ENCODE data around the gene DYNLT2. TPM values are rescaled to one million over a fixed set of nuclear protein-coding genes. Genes with fewer than 3 reads are reported as not detected.
A peak's percentile ranks its signal among the peaks of the same experiment; 100 is the strongest.

Gene DYNLT2
- total and polyA plus RNA-seq, 2 of the 13 experiments (the other 11 are each of a cell fraction or from before 2014, with no cell fraction given) = 2.1 to 4.3 TPM

DNA sequence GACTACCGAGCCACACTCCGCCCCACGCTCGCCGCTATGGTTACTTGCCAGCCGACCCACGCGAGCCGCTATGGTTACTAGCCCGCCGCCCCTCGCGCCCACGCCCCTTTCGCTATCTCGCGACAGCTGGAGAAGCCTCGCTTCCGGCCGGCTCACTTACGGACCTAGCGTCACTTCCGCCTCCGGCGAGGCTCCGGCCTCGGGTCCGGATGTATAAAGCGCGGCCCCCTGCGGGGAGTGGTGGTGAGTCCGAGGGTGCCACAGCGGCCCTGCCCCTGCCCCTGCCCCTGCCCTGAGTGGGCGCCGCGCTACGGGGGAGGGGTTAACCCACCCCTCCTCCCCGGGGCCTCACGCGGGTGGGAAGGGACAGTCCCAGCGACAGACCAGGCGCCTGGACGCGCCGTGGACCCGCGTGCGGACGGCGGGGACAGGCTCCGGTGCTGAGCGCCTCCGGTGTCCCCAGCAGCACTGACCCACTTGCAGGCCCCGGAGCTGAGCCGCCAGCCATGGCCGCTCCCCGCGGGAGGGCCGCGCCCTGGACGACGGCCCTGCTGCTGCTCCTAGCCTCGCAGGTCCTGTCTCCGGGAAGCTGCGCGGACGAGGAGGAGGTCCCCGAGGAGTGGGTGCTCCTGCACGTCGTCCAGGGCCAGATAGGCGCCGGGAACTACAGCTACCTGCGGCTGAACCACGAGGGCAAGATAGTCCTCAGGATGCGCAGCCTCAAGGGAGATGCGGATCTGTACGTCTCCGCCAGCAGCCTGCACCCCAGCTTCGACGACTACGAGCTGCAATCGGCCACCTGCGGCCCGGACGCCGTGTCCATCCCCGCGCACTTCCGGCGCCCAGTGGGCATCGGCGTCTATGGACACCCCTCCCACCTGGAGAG, 49.2 kb downstream of the DYNLT2 start, which contains the start of the genes C6orf120 and WDR27 (continued):
- 0 out of 2 replicates have a peak, but pooled peaks have one; percentile 7 for TF ChIP-seq ZBTB10 (CRISPR knock-in tag; IDR thresholded peaks at IDR 0.05; ENCODE audit: borderline replicate concordance)
- TF ChIP-seq FOXK1 (CRISPR knock-in tag; IDR thresholded peaks at IDR 0.05; ENCODE audit: borderline replicate concordance, low read depth) = peak; percentile 83
- peak; percentile 43; the same call in 1 of the 2 replicates for TF ChIP-seq ZNF136 (CRISPR knock-in tag; IDR thresholded peaks at IDR 0.05; ENCODE audit: low read depth)
- peak; percentile 89 for TF ChIP-seq ZNF230 (CRISPR knock-in tag; IDR thresholded peaks at IDR 0.05)
- no peak; the same call in 1 of the 2 replicates for TF ChIP-seq ZNF737 (CRISPR knock-in tag; IDR thresholded peaks at IDR 0.05; ENCODE audit: borderline replicate concordance)
- peak; percentile 93 for TF ChIP-seq IKZF5 (CRISPR knock-in tag; IDR thresholded peaks at IDR 0.05)
- TF ChIP-seq ZNF562 (CRISPR knock-in tag; IDR thresholded peaks at IDR 0.05; ENCODE audit: borderline replicate concordance) = peak; percentile 53; the same call in 1 of the 2 replicates
- peak; percentile 12; the same call in 1 of the 2 replicates for TF ChIP-seq JUNB (CRISPR knock-in tag; IDR thresholded peaks at IDR 0.05; ENCODE audit: borderline replicate concordance)
- TF ChIP-seq ZNF780A (CRISPR knock-in tag; IDR thresholded peaks at IDR 0.05) = no peak; the same call in 1 of the 2 replicates
- TF ChIP-seq GABPB1 (CRISPR knock-in tag; IDR thresholded peaks at IDR 0.05) = peak; percentile 96
- TF ChIP-seq ZNF451 (CRISPR knock-in tag; IDR thresholded peaks at IDR 0.05) = peak; percentile 71
- TF ChIP-seq RFX5 (IDR thresholded peaks at IDR 0.05; ENCODE audit: low read depth, low read length) = no peak
- no peak for TF ChIP-seq SNRNP70 (IDR thresholded peaks at IDR 0.05; ENCODE audit: low read depth, low read length)
- TF ChIP-seq MTERF4 (CRISPR knock-in tag; IDR thresholded peaks at IDR 0.05) = peak; percentile 93; the same call in 1 of the 2 replicates
- TF ChIP-seq ISX (CRISPR knock-in tag; conservative IDR thresholded peaks at IDR 0.05) = no peak; the same call in 1 of the 2 replicates
- TF ChIP-seq ZNF274 (CRISPR knock-in tag; IDR thresholded peaks at IDR 0.05) = peak; percentile 86
- peak; percentile 88 for TF ChIP-seq KDM5A (IDR thresholded peaks at IDR 0.05; ENCODE audit: borderline replicate concordance, low read length)
- TF ChIP-seq CC2D1A (CRISPR knock-in tag; IDR thresholded peaks at IDR 0.05) = no peak; the same call in none of the 2 replicates
- TF ChIP-seq MAFK (conservative IDR thresholded peaks at IDR 0.05 in 1 of 2, IDR thresholded peaks at IDR 0.05 in 1 of 2; ENCODE audit: low read length in 2 of 2) = no peak
- peak; percentile 64; the same call in 1 of the 2 replicates for TF ChIP-seq CSRNP2 (CRISPR knock-in tag; conservative IDR thresholded peaks at IDR 0.05; ENCODE audit: low read depth)
- peak; percentile 92 for TF ChIP-seq DMAP1 (CRISPR knock-in tag; IDR thresholded peaks at IDR 0.05)
- TF ChIP-seq ZNF264 (CRISPR knock-in tag; IDR thresholded peaks at IDR 0.05) = no peak
- peak; percentile 11 for TF ChIP-seq XRCC5 (optimal IDR thresholded peaks at IDR 0.05; ENCODE audit: low read length)

Data from HepG2 (cell line).